Measurements from ENCODE around the gene FGD2. TPM values are rescaled to one million over a fixed set of nuclear protein-coding genes. Genes with fewer than 3 reads are reported as not detected.

The FGD2 gene
- total RNA-seq, 1 donor from 2014 or later: not detected

- Mint-ChIP-seq H3K27me3 (ENCODE audit: unreplicated experiment) (peaks cover 8% of the 10 kb centered on the region), H3K4me1 (ENCODE audit: low read depth, unreplicated experiment) (no peaks in the 10 kb centered on the region), H3K36me3 (ENCODE audit: unreplicated experiment) (no peaks in the 10 kb centered on the region), H3K4me3 (ENCODE audit: unreplicated experiment) (no peak overlapping the region), H3K9me3 (ENCODE audit: unreplicated experiment) (no peaks in the 10 kb centered on the region), H3K27ac (ENCODE audit: unreplicated experiment) (no peak overlapping the region)
- DNase-seq: no peak
- TF ChIP-seq CTCF (IDR thresholded peaks at IDR 0.05; ENCODE audit: partially characterized antibody, unreplicated experiment): no peak
Measured at GRCh38 chr6:36998723-36999038, 6.8 kb upstream of the FGD2 start.

- no peak for DNase-seq
- Mint-ChIP-seq H3K4me1 (ENCODE audit: low read depth, unreplicated experiment) (no peaks in the 10 kb centered on the region), H3K27ac (ENCODE audit: unreplicated experiment) (no peak overlapping the region), H3K27me3 (ENCODE audit: unreplicated experiment) (peaks cover 8% of the 10 kb centered on the region), H3K36me3 (ENCODE audit: unreplicated experiment) (no peaks in the 10 kb centered on the region), H3K9me3 (ENCODE audit: unreplicated experiment) (no peaks in the 10 kb centered on the region), H3K4me3 (ENCODE audit: unreplicated experiment) (no peak overlapping the region)
- TF ChIP-seq CTCF (IDR thresholded peaks at IDR 0.05; ENCODE audit: partially characterized antibody, unreplicated experiment): no peak
Measured at GRCh38 chr6:36999061-36999750, 6.2 kb upstream of the FGD2 start.

GRCh38 chr6:36999751-37000125 lies 5.7 kb upstream of the FGD2 start:
- peaks cover 8% of the 10 kb centered on the region for H3K27me3 Mint-ChIP-seq (ENCODE audit: unreplicated experiment)
- DNase-seq: no peak
- no peak overlapping the region for H3K4me3 Mint-ChIP-seq (ENCODE audit: unreplicated experiment)
- H3K27ac Mint-ChIP-seq (ENCODE audit: unreplicated experiment): no peak overlapping the region
- H3K4me1 Mint-ChIP-seq (ENCODE audit: low read depth, unreplicated experiment): no peaks in the 10 kb centered on the region
- H3K9me3 Mint-ChIP-seq (ENCODE audit: unreplicated experiment): no peaks in the 10 kb centered on the region
- TF ChIP-seq CTCF (IDR thresholded peaks at IDR 0.05; ENCODE audit: partially characterized antibody, unreplicated experiment): no peak
- H3K36me3 Mint-ChIP-seq (ENCODE audit: unreplicated experiment): no peaks in the 10 kb centered on the region

- DNase-seq: no peak
- H3K27me3 Mint-ChIP-seq (ENCODE audit: unreplicated experiment): peaks cover 12% of the 10 kb centered on the region
- H3K4me3 Mint-ChIP-seq (ENCODE audit: unreplicated experiment): no peak overlapping the region
- H3K9me3 Mint-ChIP-seq (ENCODE audit: unreplicated experiment): no peaks in the 10 kb centered on the region
- no peak overlapping the region for H3K27ac Mint-ChIP-seq (ENCODE audit: unreplicated experiment)
- H3K4me1 Mint-ChIP-seq (ENCODE audit: low read depth, unreplicated experiment): no peaks in the 10 kb centered on the region
- TF ChIP-seq CTCF (IDR thresholded peaks at IDR 0.05; ENCODE audit: partially characterized antibody, unreplicated experiment): no peak
- no peaks in the 10 kb centered on the region for H3K36me3 Mint-ChIP-seq (ENCODE audit: unreplicated experiment)
Measured at GRCh38 chr6:37004044-37004980, 1.1 kb upstream of the FGD2 start.

Measured in glutamatergic neuron (in vitro differentiated cells).